CD4-positive, alpha-beta T cell treated with Interleukin-2 at 100 ng/mL for 4 hours (primary cell): ENCODE results near the gene ADRM1.

Experiments used
- DNase-seq: peaks from one replicate; pipeline ENCODE4 v3.0.0-alpha.2; 2020; ENCODE audit warnings: low spot score

The ADRM1 gene

GRCh38 chr20:62281161-62281933 lies 21.4 kb upstream of the ADRM1 start:
- DNase-seq, result no peak

- no peak for DNase-seq
Observed at GRCh38 chr20:62282103-62282502, 20.7 kb upstream of the ADRM1 start.

- DNase-seq, result no peak
Observed at GRCh38 chr20:62282877-62283503, 19.8 kb upstream of the ADRM1 start.

- no peak for DNase-seq
Observed at GRCh38 chr20:62284448-62284847, 18.3 kb upstream of the ADRM1 start.

- no peak for DNase-seq
Observed at GRCh38 chr20:62285151-62285550, 17.6 kb upstream of the ADRM1 start.

- DNase-seq, result no peak
Observed at GRCh38 chr20:62285722-62286121, 17.1 kb upstream of the ADRM1 start.

GRCh38 chr20:62286493-62287064 lies 16.2 kb upstream of the ADRM1 start:
- DNase-seq, result no peak

- DNase-seq, result no peak
Observed at GRCh38 chr20:62287129-62287528, 15.7 kb upstream of the ADRM1 start.

GRCh38 chr20:62287759-62288534 lies 14.8 kb upstream of the ADRM1 start:
- DNase-seq, result no peak

GRCh38 chr20:62288535-62289105 lies 14.2 kb upstream of the ADRM1 start:
- DNase-seq, result no peak

- DNase-seq, result no peak
Observed at GRCh38 chr20:62289131-62289530, 13.7 kb upstream of the ADRM1 start.

- no peak for DNase-seq
Observed at GRCh38 chr20:62289898-62290297, 12.9 kb upstream of the ADRM1 start.

GRCh38 chr20:62291251-62292066 lies 11.3 kb upstream of the ADRM1 start:
- no peak for DNase-seq

- peak; percentile 31 for DNase-seq
Observed at GRCh38 chr20:62292108-62292507, 10.7 kb upstream of the ADRM1 start.

- no peak for DNase-seq
Observed at GRCh38 chr20:62293111-62293784, 9.5 kb upstream of the ADRM1 start.

- DNase-seq, result no peak
Observed at GRCh38 chr20:62293946-62294345, 8.9 kb upstream of the ADRM1 start.

- DNase-seq, result no peak
Observed at GRCh38 chr20:62294516-62294915, 8.3 kb upstream of the ADRM1 start.

- DNase-seq, result no peak
Observed at GRCh38 chr20:62296724-62297448, 5.9 kb upstream of the ADRM1 start.

- no peak for DNase-seq
Observed at GRCh38 chr20:62297449-62298227, 5.2 kb upstream of the ADRM1 start.
